K562 (cell line): ENCODE data around the gene KIF23. TPM values are rescaled to one million over a fixed set of nuclear protein-coding genes. Genes with fewer than 3 reads are reported as not detected.

Source experiments
- ATAC-seq: fragments of 200-7000 bp; cut with Tn5 transposase; 3 replicates; pipeline ENCODE4 v1.9.1; 2020; ENCODE audit warnings: moderate library complexity
- BruUV-seq: library from RNA; stranded (reverse); fragments of 400-500 nt; replicated peaks from 2 replicates; lab custom pipeline; 2021; lab: Mats Ljungman, UMichigan
- CTCF ChIA-PET: fragments of 300-600 bp; formaldehyde crosslinking; extraction: SDS; loops from one replicate; lab custom pipeline; 2021; ENCODE audit warnings: low intra/inter-chr PET ratio; lab: Yijun Ruan, JAX
- POLR2A ChIA-PET: fragments of 300-600, 350-650 bp; sonication (Branson Sonifier 250); formaldehyde crosslinking; extraction: SDS; loops from one replicate; lab custom pipeline; 2021; ENCODE audit warnings: antibody characterized with exemption, inconsistent platforms; lab: Yijun Ruan, JAX
- DNase-seq, 4 experiments: peaks; one replicate each; pipeline versions ENCODE4 v3.0.0 to v3.0.0-alpha.2; 2011 to 2018; ENCODE audit warnings: low spot score in 3 of 4, mixed read lengths in 3 of 4; ENCODE audit errors: extremely low read depth in 1 of 4
- FAIRE-seq: peaks from 2 replicates; lab custom pipeline; 2011; peaks lifted over from hg19 to GRCh38; lab: Jason Lieb, UNC
- H2AFZ ChIP-seq: 2 replicates; pipeline ENCODE4 v1.6.0; 2011; ENCODE audit warnings: low read depth, low read length, control low read depth, inconsistent platforms
- H3K27ac ChIP-seq: fragments of 200-600 bp; 3 replicates; pipeline ENCODE4 v1.8.0; 2011; ENCODE audit warnings: low read depth, mild to moderate bottlenecking, control low read depth, inconsistent platforms, low read length, moderate library complexity, mixed read lengths; ENCODE audit errors: extremely low read depth
- H3K27me3 ChIP-seq, 2 experiments: fragments of 300-600 bp in 1 of 2; 2 replicates in 1 of 2; 3 replicates in 1 of 2; pipeline versions ENCODE4 v1.6.0 to v1.8.0; 2011; ENCODE audit warnings: inconsistent platforms in 2 of 2, low read length in 2 of 2, mild to moderate bottlenecking in 1 of 2, mixed read lengths in 1 of 2, moderate library complexity in 1 of 2; ENCODE audit not compliant: control insufficient read depth in 2 of 2, insufficient read depth in 2 of 2
- H3K36me3 ChIP-seq: fragments of 300-600 bp; 3 replicates; pipeline ENCODE4 v1.8.0; 2011; ENCODE audit warnings: mild to moderate bottlenecking, low read length, inconsistent platforms; ENCODE audit not compliant: control insufficient read depth, insufficient read depth
- H3K4me1 ChIP-seq, 2 experiments: fragments of 200-600 bp in 1 of 2; replicated peaks in 1 of 2; 2 replicates in 1 of 2; 3 replicates in 1 of 2; pipeline versions ENCODE4 v1.5.1 to v1.8.0; 2011; ENCODE audit warnings: inconsistent platforms in 2 of 2, low read length in 2 of 2, mild to moderate bottlenecking in 1 of 2, mixed read lengths in 1 of 2, moderate library complexity in 1 of 2; ENCODE audit not compliant: control insufficient read depth in 2 of 2, insufficient read depth in 2 of 2
- H3K4me2 ChIP-seq: 2 replicates; pipeline ENCODE4 v1.6.1; 2011; ENCODE audit warnings: low read length, control low read depth, inconsistent platforms, mixed read lengths; ENCODE audit not compliant: insufficient read depth
- H3K4me3 ChIP-seq: fragments of 200-600 bp; sonication (generic), shearing (Covaris generic); 2 replicates; pipeline ENCODE4 v1.5.1; 2016; ENCODE audit warnings: control low read depth, inconsistent platforms
- H3K79me2 ChIP-seq: fragments of 200-600 bp; 3 replicates; pipeline ENCODE4 v1.8.0; 2011; ENCODE audit warnings: low read length, inconsistent platforms; ENCODE audit not compliant: control insufficient read depth, insufficient read depth
- H3K9ac ChIP-seq, 2 experiments: 2 replicates each; pipeline versions ENCODE4 v1.6.0 to v1.6.1; 2011; ENCODE audit warnings: low read depth in 2 of 2, low read length in 2 of 2, control low read depth in 1 of 2, inconsistent platforms in 1 of 2, mild to moderate bottlenecking in 1 of 2, mixed read lengths in 1 of 2; ENCODE audit not compliant: insufficient read depth in 1 of 2
- H3K9me1 ChIP-seq: one replicate; pipeline ENCODE4 v1.6.0; 2011; ENCODE audit warnings: inconsistent platforms, mild to moderate bottlenecking, low read length, moderate library complexity; ENCODE audit not compliant: control insufficient read depth, insufficient read depth
- H3K9me3 ChIP-seq: replicated peaks from 2 replicates; pipeline ENCODE4 v1.5.1; 2011; ENCODE audit warnings: low read depth, low read length, inconsistent platforms; ENCODE audit not compliant: control insufficient read depth, insufficient read depth
- H4K20me1 ChIP-seq: replicated peaks from 2 replicates; pipeline ENCODE4 v1.6.1; 2011; ENCODE audit warnings: low read length, inconsistent platforms, mixed read lengths; ENCODE audit not compliant: control insufficient read depth, insufficient read depth
- CHD7 ChIP-seq: fragments of 200-600 bp; sonication (generic); IDR thresholded peaks from one replicate; pipeline ENCODE4 v1.6.1; 2012; ENCODE audit warnings: mild to moderate bottlenecking, low read depth, low read length, inconsistent platforms
- HDGF ChIP-seq: fragments of 450-650 bp; IDR thresholded peaks from 2 replicates; pipeline ENCODE4 v1.6.1; 2016
- NR2C1 ChIP-seq, 2 experiments: fragments of 450-650 bp; IDR thresholded peaks; 2 replicates each; pipeline ENCODE4 v1.6.1; 2017; ENCODE audit warnings: mild to moderate bottlenecking in 2 of 2, antibody characterized with exemption in 1 of 2, inconsistent platforms in 1 of 2, missing compliant biosample characterization in 1 of 2, missing genetic modification characterization in 1 of 2
- ZNF324 ChIP-seq: fragments of 250-450 bp; sonication (Bioruptor Pico); IDR thresholded peaks from 2 replicates; pipeline ENCODE4 v1.4.0; 2020; ENCODE audit warnings: mild to moderate bottlenecking
- ZNF511 ChIP-seq: sonication (generic); formaldehyde crosslinking; IDR thresholded peaks from 2 replicates; pipeline ENCODE4 v1.8.0; 2022; ENCODE audit warnings: mild to moderate bottlenecking, missing genetic modification reagents
- WGBS: fragments of 100-300 bp; shearing (Covaris generic); methylation state at CpG from one replicate; pipeline ENCODE4 v1.1.6; 2016; ENCODE audit warnings: low coverage, mixed read lengths; ENCODE audit not compliant: insufficient coverage; ENCODE audit errors: missing lambda C conversion rate; 5-methylcytosine and 5-hydroxymethylcytosine counted together
- in situ Hi-C: fragments of 300-500 bp; cut with MboI; formaldehyde crosslinking; loops from 4 replicates; pipeline ENCODE4 v1.15.0; 2018; ENCODE audit warnings: inconsistent platforms, mixed read lengths
- intact Hi-C: fragments of 100-400 bp; cut with micrococcal nuclease; formaldehyde crosslinking; loops from 2 replicates; pipeline ENCODE4 v1.14.2; 2022
- polyA plus RNA-seq, 8 experiments: library from polyadenylated mRNA; depleted of rRNA in 4 of 8; stranded (reverse) in 5 of 8; unstranded in 3 of 8; fragments of >200 nt; fragmentation: Nextera tagmentation in 2 of 8; fragmentation: Illumina TruSeq in 1 of 8; extraction: Ambion mirVana in 2 of 8; extraction: Trizol in 1 of 8; gene quantifications; 2 replicates each; pipeline versions ENCODE4 v1.2.1 to v1.2.3, GENCODE V29; 2011 to 2014; ENCODE audit warnings: inconsistent platforms in 1 of 8, missing spikeins in 1 of 8
- total RNA-seq, 7 experiments: library from RNA; depleted of rRNA in 6 of 7; stranded (reverse); fragments of >200 nt in 6 of 7; fragmentation: Illumina TruSeq in 2 of 7; extraction: Trizol in 2 of 7; gene quantifications; 2 replicates each; pipeline versions ENCODE4 v1.2.1 to v1.2.3, GENCODE V29; 2011 to 2021; ENCODE audit warnings: low replicate concordance in 1 of 7

The KIF23 gene
- total and polyA plus RNA-seq, 9 of the 15 experiments (the other 6 are each of a cell fraction or from before 2014, with no cell fraction given): 29.4 to 58.2 (median 41.9) TPM

GRCh38 chr15:69489073-69489571, 75.0 kb downstream of the KIF23 start:
- no peak overlapping the region for H2AFZ ChIP-seq
- no peaks in the 10 kb centered on the region for H4K20me1 ChIP-seq
- no peak overlapping the region for H3K4me3 ChIP-seq
- H3K36me3 ChIP-seq: no peaks in the 10 kb centered on the region
- H3K9me1 ChIP-seq: no peaks in the 10 kb centered on the region
- DNase-seq: no peak
- WGBS: 0% methylated on average over 3 of the region's 3 CpGs
- intact Hi-C loops: no loop called here
- no peak for ATAC-seq
- FAIRE-seq: no peak
- no TSS peak for BruUV-seq
- H3K79me2 ChIP-seq: no peaks in the 10 kb centered on the region
- peaks cover 0 to 13% of the 10 kb centered on the region in 2 experiments; a peak in 3 of 5 replicates for H3K27me3 ChIP-seq
- CTCF ChIA-PET: no interaction called here
- no peak for TF ChIP-seq ZNF324 (CRISPR knock-in tag)
- TF ChIP-seq ZNF511 (CRISPR knock-in tag): no peak
- TF ChIP-seq NR2C1 (IDR thresholded peaks at IDR 0.05): no peak
- TF ChIP-seq NR2C1 (tag; IDR thresholded peaks at IDR 0.05): no peak
- no peak for TF ChIP-seq HDGF
- TF ChIP-seq CHD7: no peak
- POLR2A ChIA-PET: no interaction called here
- H3K4me1 ChIP-seq: no peaks in the 10 kb centered on the region
- in situ Hi-C loops: no loop called here
- no peak overlapping the region for H3K4me2 ChIP-seq
- H3K27ac ChIP-seq: no peak overlapping the region
- no peak overlapping the region for H3K9ac ChIP-seq
- H3K9me3 ChIP-seq: no peaks in the 10 kb centered on the region
